Measurements from ENCODE around the gene CPLX1.

CPLX1 gene

DNA sequence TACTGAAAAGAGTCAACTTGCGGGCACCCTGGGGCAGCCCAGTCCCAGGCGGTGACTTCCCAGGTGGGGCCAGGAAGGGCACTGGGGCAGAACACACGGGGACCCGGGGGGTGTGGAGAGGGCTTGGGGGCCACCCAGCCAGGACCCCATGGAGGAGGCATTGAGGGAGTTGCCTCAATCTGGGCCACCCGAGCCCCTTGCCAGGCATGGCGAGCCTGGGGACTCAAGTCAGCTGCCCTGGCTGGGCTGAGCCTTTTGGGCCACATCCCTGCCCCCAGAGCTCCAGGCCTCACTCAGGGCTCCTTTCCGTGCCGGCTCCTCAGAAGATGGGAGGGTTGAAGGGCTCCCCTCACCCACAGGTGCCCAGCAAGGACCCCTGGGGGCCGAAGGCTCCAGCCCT lies 6.6 kb upstream of the CPLX1 start:
- DNase-seq (ENCODE audit: low read depth in 2 of 2) = no peak

GRCh38 chr4:832108-832507 lies 6.2 kb upstream of the CPLX1 start:
- no peak for DNase-seq (ENCODE audit: low read depth in 2 of 2)

- no peak for DNase-seq (ENCODE audit: low read depth in 2 of 2)
Observed at GRCh38 chr4:831483-831805, 5.5 kb upstream of the CPLX1 start.

GRCh38 chr4:830601-831482 lies 4.9 kb upstream of the CPLX1 start:
- no peak for DNase-seq (ENCODE audit: low read depth in 2 of 2)

- DNase-seq (ENCODE audit: low read depth in 2 of 2) = no peak
Observed at GRCh38 chr4:829761-830600, 4.1 kb upstream of the CPLX1 start.

DNA sequence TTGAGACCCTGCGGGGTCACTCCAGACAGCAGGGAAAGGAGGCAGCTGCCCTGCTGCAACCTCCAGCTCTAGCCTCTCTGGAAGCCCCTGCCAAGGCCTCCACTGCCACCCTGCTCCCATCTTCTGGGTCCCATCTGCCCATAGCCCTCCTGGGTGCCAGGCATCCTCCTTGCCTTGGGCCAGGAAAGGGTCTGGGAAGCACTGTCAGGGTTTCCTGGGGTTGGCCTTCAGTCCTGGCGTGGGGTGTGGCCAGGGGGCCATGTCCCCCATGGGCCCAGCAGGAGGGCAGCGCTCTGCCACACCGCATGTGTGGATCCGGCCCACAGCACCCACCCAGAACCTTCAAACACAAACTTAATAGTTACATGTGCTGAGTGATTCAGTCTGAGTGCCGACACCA lies 3.4 kb upstream of the CPLX1 start:
- no peak for DNase-seq (ENCODE audit: low read depth in 2 of 2)

- no peak for DNase-seq (ENCODE audit: low read depth in 2 of 2)
Observed at GRCh38 chr4:828641-829271, 2.8 kb upstream of the CPLX1 start.

DNA sequence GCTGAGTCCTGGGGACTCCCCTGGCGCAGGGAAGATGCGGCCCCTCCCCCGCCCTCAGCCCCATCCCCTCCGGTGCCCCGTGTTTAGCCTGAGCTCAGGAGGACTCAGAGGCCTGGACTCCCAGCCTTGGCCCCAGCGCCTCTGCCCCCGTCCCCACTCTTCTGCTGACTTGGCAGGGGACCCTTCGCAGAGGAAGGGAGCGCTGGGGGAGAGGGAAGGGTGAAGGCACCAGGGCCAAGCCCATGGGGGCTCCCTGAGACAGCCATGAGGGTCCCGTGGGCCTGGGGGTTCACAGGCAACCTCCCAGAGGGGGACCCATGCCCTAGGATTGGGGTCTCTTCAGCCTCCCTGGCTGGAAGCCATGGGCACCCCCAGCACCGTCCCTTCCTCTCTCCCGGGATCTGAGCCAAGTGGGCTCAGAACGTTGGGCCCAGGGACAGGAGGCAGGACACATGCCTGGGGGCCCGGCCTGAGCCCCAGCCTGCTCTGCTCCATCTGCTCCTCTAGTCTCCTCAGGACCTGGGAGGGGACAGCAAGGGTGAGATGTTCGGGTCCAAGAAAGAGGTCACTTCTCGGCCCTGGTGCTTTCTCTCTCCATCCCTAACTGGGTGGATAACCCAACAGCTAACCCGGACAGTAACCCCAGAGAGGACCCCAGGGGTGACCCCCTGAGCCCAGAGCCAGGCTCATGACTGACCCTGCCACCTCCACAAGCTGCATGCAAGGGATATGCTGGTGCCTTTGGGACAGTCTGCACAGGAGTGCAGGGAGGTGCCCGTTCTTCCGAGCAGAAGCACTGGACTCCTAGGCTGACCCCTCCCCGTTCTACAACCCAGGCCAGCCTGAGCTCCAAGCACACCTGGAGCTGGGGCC lies 1.5 kb upstream of the CPLX1 start:
- DNase-seq (ENCODE audit: low read depth in 2 of 2) = no peak

DNA sequence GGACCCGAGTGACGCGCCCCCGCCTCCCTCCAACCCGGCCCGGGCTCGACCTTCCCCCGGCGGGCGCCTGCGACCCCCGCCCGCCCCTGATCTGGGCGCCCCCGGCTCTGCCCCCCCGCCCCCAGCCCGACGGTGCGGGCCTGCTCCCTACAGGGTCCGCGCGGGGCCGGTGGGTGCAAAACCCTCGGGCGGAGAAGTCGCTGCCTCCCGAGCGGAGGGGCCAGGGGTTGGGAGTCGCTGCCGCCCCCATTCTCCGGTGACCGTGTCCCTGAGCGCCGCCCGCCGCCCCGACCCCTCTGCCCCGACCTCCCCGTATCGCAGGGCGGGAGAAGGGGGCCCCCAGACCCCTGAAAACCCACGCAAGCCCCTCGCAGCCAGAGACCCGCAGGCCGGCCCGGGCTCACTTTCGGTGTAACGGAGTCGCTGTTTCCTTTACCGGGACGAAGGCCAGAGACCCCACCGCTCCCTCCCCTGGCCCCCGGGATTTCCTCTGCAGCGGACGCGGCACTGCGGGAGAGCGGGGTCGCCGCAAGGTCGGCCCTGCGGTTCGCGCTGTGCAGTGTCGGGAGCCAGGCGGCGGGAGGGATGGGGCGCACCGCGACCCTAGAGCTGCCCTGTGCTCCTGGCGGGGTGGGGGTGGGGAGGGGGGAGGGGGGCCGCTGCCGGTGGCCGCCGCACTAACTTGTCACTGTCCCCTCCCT lies 729 bp upstream of the CPLX1 start:
- DNase-seq (ENCODE audit: low read depth in 2 of 2) = no peak

- no peak for DNase-seq (ENCODE audit: low read depth in 2 of 2)
Observed at GRCh38 chr4:825063-825970, 612 bp downstream of the CPLX1 start.

DNA sequence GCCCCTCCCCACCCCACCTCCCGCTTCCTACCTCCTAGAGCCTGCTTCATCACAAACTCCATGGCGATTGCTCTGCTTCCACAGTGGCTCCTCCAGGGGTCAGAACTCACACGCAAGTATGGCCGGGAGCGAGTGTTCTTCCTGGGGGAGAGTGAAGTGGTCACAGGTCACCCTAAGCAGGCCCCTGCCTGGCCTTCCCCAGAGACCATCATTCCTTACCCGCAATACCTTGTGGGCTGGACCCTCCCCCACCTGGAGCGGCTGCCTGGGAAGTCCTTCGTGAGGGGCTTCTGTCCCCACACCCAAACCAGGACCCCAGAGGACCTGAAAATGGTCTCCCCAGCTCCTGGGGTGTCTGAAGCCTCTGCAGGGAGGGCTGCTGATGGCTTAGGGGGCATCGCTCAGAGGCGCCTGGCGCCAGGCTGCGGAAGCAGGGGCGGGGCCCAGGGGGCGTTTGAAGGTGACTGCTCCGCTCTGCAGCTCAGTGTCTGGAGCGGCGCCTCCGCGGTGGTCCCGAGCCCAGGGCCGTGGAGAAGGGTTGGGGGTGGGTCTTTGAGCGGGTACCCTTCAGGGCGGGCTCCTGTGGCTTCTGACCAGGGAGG lies 1.4 kb downstream of the CPLX1 start:
- DNase-seq (ENCODE audit: low read depth in 2 of 2) = no peak

DNA sequence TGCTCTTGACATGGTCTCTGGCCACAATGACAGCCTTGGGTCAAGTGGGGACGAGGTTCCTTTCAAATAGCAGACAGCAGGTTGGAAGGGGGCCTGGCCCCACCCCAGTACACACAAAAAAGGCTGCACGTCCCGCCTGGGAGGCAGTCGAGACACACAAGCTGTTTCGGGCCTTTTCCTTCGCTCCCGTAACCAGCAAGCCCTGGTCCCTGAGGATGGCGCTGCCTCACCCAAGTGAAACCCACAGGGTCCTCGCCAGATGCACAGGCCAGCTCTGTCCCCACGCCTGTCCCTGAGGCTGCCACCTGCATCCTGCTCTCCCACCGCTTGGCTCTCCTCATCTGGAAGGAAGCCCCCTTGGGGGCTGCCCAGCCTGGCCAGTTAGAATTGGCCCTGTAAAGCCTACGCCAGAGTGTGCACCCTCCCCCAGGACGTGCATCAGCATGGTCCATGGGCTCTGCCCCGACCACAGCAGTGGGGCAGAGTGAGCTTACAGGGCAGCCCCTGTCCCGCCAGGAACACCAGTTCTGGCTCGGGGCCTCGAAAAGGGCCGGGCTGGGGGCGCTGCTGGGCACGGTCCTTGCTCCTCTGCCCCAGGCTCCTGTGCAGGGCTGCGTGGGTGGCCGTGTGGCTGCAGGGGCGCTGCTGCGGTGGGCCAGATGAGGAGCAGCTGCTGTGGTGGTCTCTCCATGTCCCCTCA lies 2.0 kb downstream of the CPLX1 start:
- DNase-seq (ENCODE audit: low read depth in 2 of 2) = no peak

GRCh38 chr4:823176-823760 lies 2.7 kb downstream of the CPLX1 start:
- DNase-seq (ENCODE audit: low read depth in 2 of 2) = no peak

DNA sequence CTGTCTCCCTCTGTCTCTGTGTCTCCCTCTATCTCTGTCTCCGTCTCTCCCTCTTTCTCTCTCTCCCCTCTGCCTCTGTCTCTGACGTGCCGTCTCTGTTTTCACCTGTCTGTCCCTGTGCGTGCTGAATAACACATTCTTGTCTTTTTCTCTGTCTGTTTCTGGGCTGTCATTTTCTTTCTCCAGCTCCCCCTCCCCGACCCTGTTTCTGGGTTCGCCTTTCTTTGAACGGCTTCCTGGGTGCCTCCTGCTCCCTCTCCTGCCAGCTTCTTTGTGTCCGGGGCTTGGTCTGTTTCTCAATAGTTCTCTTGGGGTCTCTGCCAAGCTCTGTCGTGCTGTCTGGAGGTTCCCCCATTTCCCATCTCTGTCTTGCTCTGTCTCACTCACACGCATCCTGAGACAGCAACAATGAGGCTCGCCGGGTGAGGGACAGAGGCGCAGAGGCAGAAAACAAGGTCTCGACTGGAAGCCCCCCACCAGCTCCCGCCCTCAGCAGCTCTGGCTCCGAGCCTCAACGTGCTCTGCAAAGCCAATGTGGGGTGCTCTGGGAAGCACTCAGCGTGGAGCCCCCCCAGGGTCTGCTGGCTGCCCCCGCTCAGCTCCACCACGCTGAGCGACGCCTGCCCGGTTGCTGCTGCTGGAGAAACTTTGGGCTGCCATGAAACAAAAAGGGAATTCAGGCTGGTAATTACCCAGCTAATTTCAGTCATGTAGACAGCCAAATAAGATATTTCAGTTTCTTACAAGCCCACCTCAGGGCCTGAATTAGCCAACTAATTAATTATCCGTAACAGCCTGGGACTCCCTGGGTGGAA lies 3.4 kb downstream of the CPLX1 start:
- no peak for DNase-seq (ENCODE audit: low read depth in 2 of 2)

DNA sequence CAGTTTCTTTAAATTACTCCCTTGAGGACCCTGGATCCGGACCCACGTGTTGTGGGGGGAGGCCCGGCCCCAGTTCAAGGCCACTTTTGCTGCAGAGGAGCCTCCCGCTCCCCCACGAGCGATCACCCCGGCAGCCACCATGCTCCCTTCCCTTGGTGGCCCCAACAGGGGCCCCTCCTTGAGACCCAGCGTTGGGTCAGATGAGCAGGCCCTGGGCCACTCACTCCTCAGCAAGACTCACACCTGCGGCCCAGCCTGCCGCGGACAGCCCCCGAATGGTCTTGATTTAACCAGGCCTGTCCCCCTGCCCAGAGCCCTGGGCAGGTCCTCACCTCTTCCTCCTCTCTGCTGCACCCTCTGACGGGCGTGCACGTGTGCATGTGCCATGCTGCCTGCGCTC lies 4.3 kb downstream of the CPLX1 start:
- DNase-seq (ENCODE audit: low read depth in 2 of 2) = no peak

GRCh38 chr4:821181-821591 lies 4.7 kb downstream of the CPLX1 start:
- no peak for DNase-seq (ENCODE audit: low read depth in 2 of 2)

Data from stimulated activated CD4-positive, alpha-beta T cell treated with anti-CD3 and anti-CD28 coated beads, Interleukin-4, amount 100 ng/mL, for 48 hours (primary cell).